ENCODE data around the gene SLC22A16. TPM values are rescaled to one million over a fixed set of nuclear protein-coding genes. Genes with fewer than 3 reads are reported as not detected.

The SLC22A16 gene
- total and polyA plus RNA-seq, 2 of the 13 experiments (the other 11 are each of a cell fraction or from before 2014, with no cell fraction given), result 0.04 TPM; not detected in 1

- TF ChIP-seq ZNF646 (CRISPR knock-in tag; IDR thresholded peaks at IDR 0.05) (no peak), ZNF574 (CRISPR knock-in tag; IDR thresholded peaks at IDR 0.05) (no peak), NPAS2 (CRISPR knock-in tag; IDR thresholded peaks at IDR 0.05; ENCODE audit: borderline replicate concordance) (no peak), ZNF383 (CRISPR knock-in tag; IDR thresholded peaks at IDR 0.05; ENCODE audit: borderline replicate concordance) (no peak), ZBTB8A (CRISPR knock-in tag; IDR thresholded peaks at IDR 0.05; ENCODE audit: borderline replicate concordance, low read depth) (no peak)
Measured at GRCh38 chr6:110461376-110461775, 15.0 kb downstream of the SLC22A16 start (continued).

Data from HepG2 (cell line).